Amniotic stem cell (primary cell): ENCODE data around the gene KDM4F.
A peak's percentile ranks its signal among the peaks of the same experiment; 100 is the strongest.

Source experiments
- DNase-seq: peaks from one replicate; lab custom pipeline; 2025; lab: John Stamatoyannopoulos, UW

Gene KDM4F

DNA sequence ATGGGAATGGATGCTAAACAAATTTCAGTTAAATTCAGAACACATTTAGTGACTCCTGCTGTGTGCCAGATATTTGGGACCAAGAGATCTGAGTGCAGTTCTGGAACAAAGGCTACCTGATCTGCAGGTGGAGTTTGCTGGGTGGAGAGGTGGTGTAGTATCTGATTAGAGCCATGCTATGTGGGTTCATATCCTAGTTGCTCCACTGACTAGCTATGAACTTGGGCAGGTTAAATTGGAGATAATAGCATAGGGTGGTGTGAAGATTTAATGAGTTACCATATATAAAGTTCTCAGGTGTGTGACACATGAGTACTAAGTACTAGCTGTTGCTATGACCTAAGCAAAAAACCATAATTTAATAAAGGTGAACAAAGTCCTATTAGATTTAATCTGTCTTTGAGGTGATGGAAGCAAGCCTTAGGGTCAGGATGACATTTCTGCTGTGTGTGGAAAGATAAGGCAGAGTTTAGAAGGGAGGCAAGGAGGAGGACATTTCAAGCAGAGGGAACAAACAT lies 42.5 kb downstream of the KDM4F start:
- DNase-seq, result no peak

DNA sequence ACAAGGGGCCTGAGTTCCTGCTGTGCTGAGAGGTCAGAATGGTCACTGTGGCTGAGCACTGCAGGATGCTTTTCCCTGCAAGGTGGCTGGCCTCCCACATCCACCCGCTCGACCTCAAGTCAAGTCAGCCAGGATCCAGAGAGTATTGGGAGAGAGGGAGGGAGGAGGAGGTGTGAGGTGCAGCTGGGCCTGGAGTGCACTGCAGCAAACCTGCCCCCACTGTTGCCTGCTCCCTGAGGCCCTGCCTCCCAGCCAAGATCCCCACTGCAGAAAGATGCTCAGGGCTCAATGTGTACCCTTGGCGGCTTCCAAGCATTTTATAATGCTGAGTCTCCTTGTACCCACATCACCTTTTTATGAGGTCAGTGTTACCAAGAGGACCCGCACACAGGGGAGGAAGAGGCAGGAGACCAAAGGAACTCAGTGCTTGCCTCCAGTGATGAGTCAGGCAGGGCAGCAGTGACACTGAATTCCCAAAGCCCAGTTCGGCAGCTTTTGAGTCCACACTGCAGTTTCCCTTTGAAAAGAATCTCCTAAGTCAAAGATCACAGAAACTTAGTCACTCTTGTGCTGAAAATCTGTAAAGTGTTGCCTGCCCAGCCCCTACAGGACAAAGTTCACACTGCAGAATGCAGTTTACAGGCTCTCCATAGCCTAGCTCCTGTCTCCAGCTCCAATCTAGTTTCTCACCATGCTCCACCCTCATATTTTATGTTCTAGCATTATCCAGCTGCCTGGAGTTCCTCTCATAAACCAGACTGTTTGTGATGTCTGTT lies 43.5 kb downstream of the KDM4F start:
- no peak for DNase-seq

DNA sequence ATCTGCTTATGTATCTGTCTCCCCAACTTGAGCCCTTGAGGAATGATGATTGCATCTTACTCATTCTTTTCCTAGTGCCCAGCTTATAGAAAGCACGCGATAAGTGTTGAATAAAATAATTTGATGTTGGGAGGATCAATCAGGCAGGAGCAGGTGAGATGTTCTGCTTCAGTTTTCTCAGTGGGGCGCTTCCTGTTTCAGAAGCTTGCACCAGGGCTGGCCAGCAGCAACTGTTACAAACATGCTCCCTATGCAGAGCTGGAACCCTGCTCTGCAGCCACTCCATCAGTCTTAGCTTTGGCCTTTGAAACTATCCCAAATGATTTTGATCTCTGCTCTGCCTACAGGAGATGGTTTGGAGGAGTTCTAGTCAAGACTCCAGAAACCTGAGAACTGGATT lies 44.3 kb downstream of the KDM4F start:
- DNase-seq, result no peak

DNA sequence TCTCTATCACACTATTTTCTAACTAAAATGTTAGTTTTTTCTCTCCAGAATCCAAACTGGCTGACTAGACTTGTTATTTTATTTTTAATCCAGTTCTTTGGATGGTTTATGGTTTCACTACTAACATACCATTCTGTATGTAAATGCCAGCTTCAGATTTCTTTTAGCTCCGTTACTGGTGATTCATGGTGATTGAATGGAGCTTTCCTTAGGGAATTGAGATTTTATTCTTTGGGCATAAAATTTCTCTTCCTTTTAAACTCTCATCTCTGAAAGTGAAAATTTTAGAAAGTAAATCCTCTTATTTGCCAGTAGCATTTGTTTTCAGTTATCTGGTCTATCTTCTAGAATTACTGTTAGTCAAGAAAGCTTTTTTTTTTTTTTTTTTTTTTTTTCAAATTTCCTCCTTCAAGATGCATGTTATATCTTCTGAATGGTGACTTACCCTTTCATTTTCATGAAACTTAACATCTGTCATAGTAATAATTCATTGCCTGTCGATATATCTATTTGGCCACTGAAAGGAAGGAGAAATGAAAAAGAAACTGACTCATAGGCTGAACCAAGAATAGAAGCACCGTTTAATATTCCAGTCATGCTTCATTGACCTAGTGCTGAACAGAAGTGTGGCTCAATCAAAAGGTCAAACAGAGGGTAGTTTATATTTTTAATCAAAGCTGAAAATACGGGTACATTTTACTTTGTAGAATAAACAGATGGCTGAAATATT lies 46.8 kb downstream of the KDM4F start:
- peak; percentile 41 for DNase-seq

DNA sequence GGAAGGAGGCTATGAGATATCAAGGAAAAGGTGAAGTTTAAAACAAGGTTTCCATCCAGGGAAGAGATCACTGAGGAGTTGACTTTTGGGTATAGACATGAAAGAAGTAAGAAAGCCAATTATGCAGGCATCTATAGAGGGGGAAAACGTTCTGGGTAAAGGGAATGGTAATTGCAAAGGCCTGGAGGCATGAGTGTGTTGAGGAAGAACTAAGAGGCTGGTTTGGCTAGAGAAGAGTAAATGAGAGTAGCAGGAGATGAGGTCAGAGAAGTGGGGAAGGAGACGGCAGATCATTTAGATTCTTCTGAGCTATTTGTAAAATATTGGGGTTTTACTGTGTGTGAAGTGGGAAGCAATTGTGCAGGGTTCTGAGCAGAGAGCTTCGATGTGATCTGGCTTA lies 48.0 kb downstream of the KDM4F start:
- DNase-seq, result no peak

DNA sequence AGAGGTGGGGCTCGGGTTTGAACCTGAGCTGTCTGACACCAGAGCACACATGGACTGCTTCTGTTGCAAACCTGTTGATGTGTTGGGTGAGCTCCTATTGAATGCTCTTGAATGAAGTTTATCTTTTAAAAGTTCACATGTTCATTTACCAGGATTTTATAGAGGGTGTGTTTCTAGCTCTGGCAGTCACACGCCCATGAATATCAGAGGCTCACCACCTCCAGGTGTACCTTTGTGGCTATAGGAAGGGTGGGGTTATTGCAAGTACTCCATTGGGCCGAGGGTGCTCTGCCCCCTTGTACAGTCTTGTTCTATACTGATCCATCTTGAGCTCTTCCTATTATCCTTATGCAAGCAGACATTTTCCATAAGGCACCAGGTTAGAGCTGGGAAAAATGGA lies 49.6 kb downstream of the KDM4F start:
- DNase-seq, result no peak

DNA sequence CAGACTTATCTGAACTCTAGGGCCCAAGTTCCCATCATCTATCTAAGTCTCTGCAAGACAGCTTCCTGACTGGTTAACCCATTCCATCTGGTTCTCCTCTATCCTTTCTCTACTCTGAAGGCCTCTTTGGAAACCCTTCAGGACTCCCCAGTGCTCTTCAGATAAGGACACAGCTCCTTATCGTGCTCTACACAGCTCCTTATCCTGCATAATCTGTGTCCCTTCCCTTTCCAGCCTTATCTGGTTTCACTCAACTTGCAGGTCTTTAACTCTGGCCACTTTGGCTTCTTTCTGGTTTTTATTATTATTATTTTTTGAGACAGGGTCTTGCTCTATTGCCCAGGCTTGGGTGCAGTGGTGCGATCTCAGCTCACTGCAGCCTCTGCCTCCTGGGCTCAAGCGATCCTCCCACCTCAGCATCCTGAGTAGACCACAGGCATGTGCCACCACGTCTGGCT lies 51.0 kb downstream of the KDM4F start:
- no peak for DNase-seq
